Neural cell (in vitro differentiated cells): Measurements from ENCODE around the gene TBKBP1. TPM values are rescaled to one million over a fixed set of nuclear protein-coding genes. Genes with fewer than 3 reads are reported as not detected.

Experiments used
- H2AFZ ChIP-seq: fragments of 200-600, 300-800 bp; sonication (generic), shearing (Covaris generic); 2 replicates; pipeline ENCODE4 v1.6.0; 2014; ENCODE audit warnings: low read depth, mild to moderate bottlenecking, antibody characterized with exemption, low read length, moderate library complexity
- H3F3A ChIP-seq: fragments of 200-600 bp; shearing (Covaris generic); 2 replicates; pipeline ENCODE4 v1.6.1; 2016; ENCODE audit warnings: mild to moderate bottlenecking, moderate library complexity, mixed read lengths, antibody characterized with exemption, low read length; ENCODE audit not compliant: insufficient read depth, poor library complexity, severe bottlenecking
- H3K27ac ChIP-seq: fragments of 200-600, 300-800 bp; sonication (generic), shearing (Covaris generic); 2 replicates; pipeline ENCODE4 v1.5.1; 2014; ENCODE audit warnings: mild to moderate bottlenecking, low read length, moderate library complexity
- H3K27me3 ChIP-seq: fragments of 300-800, 200-600 bp; sonication (generic), shearing (Covaris generic); 2 replicates; pipeline ENCODE4 v1.6.0; 2014; ENCODE audit warnings: mild to moderate bottlenecking, low read depth, low read length, moderate library complexity; ENCODE audit not compliant: insufficient read depth
- H3K36me3 ChIP-seq: fragments of 300-800, 200-600 bp; sonication (generic), shearing (Covaris generic); 2 replicates; pipeline ENCODE4 v1.5.1; 2014; ENCODE audit warnings: mild to moderate bottlenecking, antibody characterized with exemption, low read length, moderate library complexity; ENCODE audit not compliant: insufficient read depth
- H3K4me2 ChIP-seq: fragments of 300-800, 200-600 bp; sonication (generic), shearing (Covaris generic); 2 replicates; pipeline ENCODE4 v1.6.0; 2014; ENCODE audit warnings: mild to moderate bottlenecking, low read length
- H3K4me3 ChIP-seq: fragments of 300-800, 200-600 bp; sonication (generic), shearing (Covaris generic); 2 replicates; pipeline ENCODE4 v1.5.1; 2014; ENCODE audit warnings: mild to moderate bottlenecking, low read length, moderate library complexity
- H3K79me2 ChIP-seq: fragments of 200-600 bp; shearing (Covaris generic); replicated peaks from 2 replicates; pipeline ENCODE4 v1.6.0; 2014; ENCODE audit warnings: mild to moderate bottlenecking, low read length, moderate library complexity; ENCODE audit not compliant: insufficient read depth
- H3K9ac ChIP-seq: fragments of 300-800, 200-600 bp; sonication (generic), shearing (Covaris generic); 2 replicates; pipeline ENCODE4 v1.6.1; 2016; ENCODE audit warnings: mild to moderate bottlenecking, low read length, mixed read lengths
- H3K9me2 ChIP-seq: fragments of 200-600 bp; shearing (Covaris generic); 2 replicates; pipeline ENCODE4 v1.6.1; 2016; ENCODE audit warnings: mild to moderate bottlenecking, low read length, mixed read lengths; ENCODE audit not compliant: insufficient read depth
- H3K9me3 ChIP-seq: fragments of 200-600, 300-800 bp; sonication (generic), shearing (Covaris generic); 2 replicates; pipeline ENCODE4 v1.6.1; 2016; ENCODE audit warnings: mild to moderate bottlenecking, mixed run types, low read length, moderate library complexity, mixed read lengths
- H4K20me1 ChIP-seq: fragments of 200-600 bp; shearing (Covaris generic); 2 replicates; pipeline ENCODE4 v1.6.1; 2016; ENCODE audit warnings: mild to moderate bottlenecking, mixed run types; ENCODE audit not compliant: insufficient read depth
- EP300 ChIP-seq: fragments of 450-650 bp; conservative IDR thresholded peaks from 2 replicates; pipeline ENCODE4 v1.6.1; 2014; ENCODE audit warnings: antibody characterized with exemption, mild to moderate bottlenecking, moderate library complexity; ENCODE audit not compliant: poor library complexity, severe bottlenecking
- EZH2 ChIP-seq: fragments of 200-600, 300-800 bp; shearing (Covaris generic), sonication (generic); IDR thresholded peaks from 2 replicates; pipeline ENCODE4 v1.6.1; 2014; ENCODE audit warnings: antibody characterized with exemption, low read length, borderline replicate concordance, mild to moderate bottlenecking; ENCODE audit not compliant: insufficient read depth, poor library complexity, severe bottlenecking
- MXI1 ChIP-seq: fragments of 450-650 bp; conservative IDR thresholded peaks from 2 replicates; pipeline ENCODE4 v1.6.1; 2014; ENCODE audit warnings: antibody characterized with exemption, mild to moderate bottlenecking; ENCODE audit not compliant: poor library complexity, severe bottlenecking
- POLR2AphosphoS5 ChIP-seq: IDR thresholded peaks from 2 replicates; pipeline ENCODE4 v1.6.1; 2012
- RAD21 ChIP-seq: fragments of 450-650 bp; conservative IDR thresholded peaks from 2 replicates; pipeline ENCODE4 v1.6.1; 2014; ENCODE audit warnings: antibody characterized with exemption, mild to moderate bottlenecking, moderate library complexity
- SMC3 ChIP-seq: fragments of 450-650 bp; conservative IDR thresholded peaks from 2 replicates; pipeline ENCODE4 v1.6.1; 2014; ENCODE audit warnings: antibody characterized with exemption, mild to moderate bottlenecking, moderate library complexity; ENCODE audit not compliant: poor library complexity
- TAF1 ChIP-seq: IDR thresholded peaks from 2 replicates; pipeline ENCODE4 v1.6.1; 2012; ENCODE audit warnings: low read depth
- polyA plus RNA-seq: library from polyadenylated mRNA; depleted of rRNA; stranded (reverse); fragments of >200 nt; gene quantifications from 2 replicates; pipeline ENCODE4 v1.2.3, GENCODE V29; 2014
- TF ChIP-seq, protein P1 (sequence below): fragments of 450-650 bp; IDR thresholded peaks from 2 replicates; pipeline ENCODE4 v1.5.1; 2014; ENCODE audit warnings: antibody characterized with exemption, mild to moderate bottlenecking, moderate library complexity; ENCODE audit not compliant: poor library complexity, severe bottlenecking
- TF ChIP-seq, protein P2 (sequence below): IDR thresholded peaks from 2 replicates; pipeline ENCODE4 v1.6.1; 2012; ENCODE audit warnings: borderline replicate concordance

Gene TBKBP1
- polyA plus RNA-seq, 1 donor from 2014 or later: 25.4 TPM

DNA sequence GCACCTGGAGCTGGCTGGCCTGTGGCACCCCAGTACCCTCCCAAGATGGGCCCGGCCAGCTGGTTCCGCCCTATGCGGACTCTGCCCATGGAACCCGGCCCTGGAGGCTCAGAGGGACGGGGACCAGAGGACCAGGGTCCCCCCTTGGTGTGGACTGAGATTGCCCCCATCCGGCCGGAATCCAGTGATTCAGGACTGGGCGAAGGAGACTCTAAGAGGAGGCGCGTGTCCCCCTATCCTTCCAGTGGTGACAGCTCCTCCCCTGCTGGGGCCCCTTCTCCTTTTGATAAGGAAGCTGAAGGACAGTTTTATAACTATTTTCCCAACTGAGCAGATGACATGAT is 51.0 kb downstream of the TBKBP1 start:
- H3K27me3 ChIP-seq: peaks cover 3% of the 10 kb centered on the region
- H3K36me3 ChIP-seq: no peaks in the 10 kb centered on the region
- no peaks in the 10 kb centered on the region for H4K20me1 ChIP-seq

DNA sequence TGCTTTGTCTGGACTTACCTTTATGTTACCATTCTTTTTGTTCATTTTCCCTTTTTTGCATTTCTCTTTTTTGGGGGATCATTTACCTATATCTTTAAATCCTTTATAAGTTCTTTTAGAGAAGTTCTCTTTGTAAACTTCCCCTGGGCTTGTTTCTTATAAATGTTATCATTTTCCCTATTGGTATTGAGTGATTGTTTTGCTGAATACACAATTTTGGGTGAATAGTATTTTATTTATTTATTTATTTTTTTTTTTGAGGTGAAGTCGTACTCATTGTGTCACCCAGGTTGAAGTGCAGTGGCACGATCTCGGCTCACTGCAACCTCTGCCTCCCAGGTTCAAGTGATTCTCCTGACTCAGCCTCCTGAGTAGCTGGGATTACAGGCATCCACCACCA is 57.5 kb downstream of the TBKBP1 start:
- H3K27ac ChIP-seq: no peak overlapping the region
- H3K9me2 ChIP-seq: no peaks in the 10 kb centered on the region
- H3K9ac ChIP-seq: no peak overlapping the region
- no peaks in the 10 kb centered on the region for H4K20me1 ChIP-seq
- no peaks in the 10 kb centered on the region for H3F3A ChIP-seq
- no peak for TF ChIP-seq SMC3
- TF ChIP-seq RAD21: no peak
- no peak for TF ChIP-seq POLR2AphosphoS5
- TF ChIP-seq EP300: no peak
- TF ChIP-seq MXI1: no peak
- TF ChIP-seq TAF1: no peak
- TF ChIP-seq, protein P1, sequence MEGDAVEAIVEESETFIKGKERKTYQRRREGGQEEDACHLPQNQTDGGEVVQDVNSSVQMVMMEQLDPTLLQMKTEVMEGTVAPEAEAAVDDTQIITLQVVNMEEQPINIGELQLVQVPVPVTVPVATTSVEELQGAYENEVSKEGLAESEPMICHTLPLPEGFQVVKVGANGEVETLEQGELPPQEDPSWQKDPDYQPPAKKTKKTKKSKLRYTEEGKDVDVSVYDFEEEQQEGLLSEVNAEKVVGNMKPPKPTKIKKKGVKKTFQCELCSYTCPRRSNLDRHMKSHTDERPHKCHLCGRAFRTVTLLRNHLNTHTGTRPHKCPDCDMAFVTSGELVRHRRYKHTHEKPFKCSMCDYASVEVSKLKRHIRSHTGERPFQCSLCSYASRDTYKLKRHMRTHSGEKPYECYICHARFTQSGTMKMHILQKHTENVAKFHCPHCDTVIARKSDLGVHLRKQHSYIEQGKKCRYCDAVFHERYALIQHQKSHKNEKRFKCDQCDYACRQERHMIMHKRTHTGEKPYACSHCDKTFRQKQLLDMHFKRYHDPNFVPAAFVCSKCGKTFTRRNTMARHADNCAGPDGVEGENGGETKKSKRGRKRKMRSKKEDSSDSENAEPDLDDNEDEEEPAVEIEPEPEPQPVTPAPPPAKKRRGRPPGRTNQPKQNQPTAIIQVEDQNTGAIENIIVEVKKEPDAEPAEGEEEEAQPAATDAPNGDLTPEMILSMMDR: no peak
- no peak for TF ChIP-seq EZH2
- TF ChIP-seq, protein P2, sequence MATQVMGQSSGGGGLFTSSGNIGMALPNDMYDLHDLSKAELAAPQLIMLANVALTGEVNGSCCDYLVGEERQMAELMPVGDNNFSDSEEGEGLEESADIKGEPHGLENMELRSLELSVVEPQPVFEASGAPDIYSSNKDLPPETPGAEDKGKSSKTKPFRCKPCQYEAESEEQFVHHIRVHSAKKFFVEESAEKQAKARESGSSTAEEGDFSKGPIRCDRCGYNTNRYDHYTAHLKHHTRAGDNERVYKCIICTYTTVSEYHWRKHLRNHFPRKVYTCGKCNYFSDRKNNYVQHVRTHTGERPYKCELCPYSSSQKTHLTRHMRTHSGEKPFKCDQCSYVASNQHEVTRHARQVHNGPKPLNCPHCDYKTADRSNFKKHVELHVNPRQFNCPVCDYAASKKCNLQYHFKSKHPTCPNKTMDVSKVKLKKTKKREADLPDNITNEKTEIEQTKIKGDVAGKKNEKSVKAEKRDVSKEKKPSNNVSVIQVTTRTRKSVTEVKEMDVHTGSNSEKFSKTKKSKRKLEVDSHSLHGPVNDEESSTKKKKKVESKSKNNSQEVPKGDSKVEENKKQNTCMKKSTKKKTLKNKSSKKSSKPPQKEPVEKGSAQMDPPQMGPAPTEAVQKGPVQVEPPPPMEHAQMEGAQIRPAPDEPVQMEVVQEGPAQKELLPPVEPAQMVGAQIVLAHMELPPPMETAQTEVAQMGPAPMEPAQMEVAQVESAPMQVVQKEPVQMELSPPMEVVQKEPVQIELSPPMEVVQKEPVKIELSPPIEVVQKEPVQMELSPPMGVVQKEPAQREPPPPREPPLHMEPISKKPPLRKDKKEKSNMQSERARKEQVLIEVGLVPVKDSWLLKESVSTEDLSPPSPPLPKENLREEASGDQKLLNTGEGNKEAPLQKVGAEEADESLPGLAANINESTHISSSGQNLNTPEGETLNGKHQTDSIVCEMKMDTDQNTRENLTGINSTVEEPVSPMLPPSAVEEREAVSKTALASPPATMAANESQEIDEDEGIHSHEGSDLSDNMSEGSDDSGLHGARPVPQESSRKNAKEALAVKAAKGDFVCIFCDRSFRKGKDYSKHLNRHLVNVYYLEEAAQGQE: no peak
- H3K79me2 ChIP-seq: no peaks in the 10 kb centered on the region
- H2AFZ ChIP-seq: no peak overlapping the region
- no peaks in the 10 kb centered on the region for H3K27me3 ChIP-seq
- H3K4me3 ChIP-seq: no peak overlapping the region
- H3K36me3 ChIP-seq: no peaks in the 10 kb centered on the region
- H3K4me2 ChIP-seq: no peak overlapping the region
- H3K9me3 ChIP-seq: no peaks in the 10 kb centered on the region

More for the DNA sequence above, 51.0 kb downstream of the TBKBP1 start:
- Histone ChIP-seq H3K9me3 (no peaks in the 10 kb centered on the region), H2AFZ (no peak overlapping the region), H3K4me2 (no peak overlapping the region), H3K4me3 (no peak overlapping the region), H3K9me2 (no peaks in the 10 kb centered on the region), H3F3A (no peaks in the 10 kb centered on the region), H3K27ac (no peak overlapping the region), H3K79me2 (no peaks in the 10 kb centered on the region), H3K9ac (no peak overlapping the region)
- TF ChIP-seq EP300: no peak
- TF ChIP-seq, protein P2: no peak
- TF ChIP-seq TAF1: no peak
- TF ChIP-seq MXI1: no peak
- TF ChIP-seq EZH2: no peak
- TF ChIP-seq RAD21: no peak
- no peak for TF ChIP-seq POLR2AphosphoS5
- TF ChIP-seq, protein P1: no peak
- TF ChIP-seq SMC3: no peak
